SU-DHL-6 (cell line): ENCODE measurements around the gene SLCO3A1.

Source experiments
- H2AFZ ChIP-seq: fragments of 200-600 bp; sonication (generic); 2 replicates; pipeline ENCODE4 v1.6.1; 2014; ENCODE audit warnings: low read depth, mild to moderate bottlenecking, moderate library complexity, mixed read lengths, antibody characterized with exemption, low read length; ENCODE audit not compliant: severe bottlenecking
- H3F3A ChIP-seq: fragments of 200-600 bp; shearing (Covaris generic); 2 replicates; pipeline ENCODE4 v1.6.0; 2016; ENCODE audit warnings: antibody characterized with exemption, mild to moderate bottlenecking; ENCODE audit not compliant: insufficient read depth
- H3K27ac ChIP-seq: fragments of 200-600 bp; sonication (generic); 2 replicates; pipeline ENCODE4 v1.5.1; 2016; ENCODE audit warnings: low read depth, mild to moderate bottlenecking, low read length, moderate library complexity, mixed read lengths
- H3K27me3 ChIP-seq: fragments of 200-600 bp; sonication (generic), shearing (Covaris generic); 2 replicates; pipeline ENCODE4 v1.6.0; 2014; ENCODE audit warnings: mild to moderate bottlenecking, low read length
- H3K36me3 ChIP-seq: fragments of 200-600 bp; sonication (generic); 2 replicates; pipeline ENCODE4 v1.6.1; 2014; ENCODE audit warnings: mild to moderate bottlenecking, low read length, mixed read lengths
- H3K4me2 ChIP-seq: fragments of 300-600, 200-600 bp; shearing (Covaris generic), sonication (generic); 2 replicates; pipeline ENCODE4 v1.6.0; 2014; ENCODE audit warnings: low read length, low read depth, mild to moderate bottlenecking; ENCODE audit not compliant: poor library complexity, severe bottlenecking
- H3K4me3 ChIP-seq: fragments of 200-600 bp; sonication (generic); 2 replicates; pipeline ENCODE4 v1.5.1; 2014; ENCODE audit warnings: antibody characterized with exemption, low read length, mild to moderate bottlenecking, mixed read lengths; ENCODE audit not compliant: insufficient read depth, poor library complexity, severe bottlenecking
- H3K79me2 ChIP-seq: fragments of 200-600 bp; sonication (generic); 2 replicates; pipeline ENCODE4 v1.6.1; 2014; ENCODE audit warnings: mild to moderate bottlenecking, low read length, moderate library complexity; ENCODE audit not compliant: insufficient read depth
- H3K9ac ChIP-seq: fragments of 200-600 bp; sonication (generic); 2 replicates; pipeline ENCODE4 v1.7.0; 2014; ENCODE audit warnings: mild to moderate bottlenecking, low read length
- H3K9me2 ChIP-seq: fragments of 200-600 bp; sonication (generic); replicated peaks from 2 replicates; pipeline ENCODE4 v1.6.1; 2014; ENCODE audit warnings: low read length; ENCODE audit not compliant: insufficient read depth
- H3K9me3 ChIP-seq: fragments of 200-600 bp; sonication (generic); 2 replicates; pipeline ENCODE4 v1.6.1; 2014; ENCODE audit warnings: low read length, mixed read lengths; ENCODE audit not compliant: insufficient read depth
- H4K20me1 ChIP-seq: fragments of 200-600 bp; sonication (generic); 2 replicates; pipeline ENCODE4 v1.6.1; 2014; ENCODE audit warnings: low read depth, mild to moderate bottlenecking, antibody characterized with exemption, low read length, moderate library complexity, mixed read lengths
- EZH2phosphoT487 ChIP-seq: fragments of 200-600 bp; sonication (generic), shearing (Covaris generic); conservative IDR thresholded peaks from 2 replicates; pipeline ENCODE4 v1.6.1; 2018; ENCODE audit warnings: mild to moderate bottlenecking, antibody characterized with exemption, low read length, moderate library complexity, mixed read lengths
- TF ChIP-seq, protein P1 (sequence below): fragments of 200-600 bp; sonication (generic); IDR thresholded peaks from one replicate; pipeline ENCODE4 v1.5.1; 2017; ENCODE audit warnings: antibody characterized with exemption, mild to moderate bottlenecking, low read length, moderate library complexity; ENCODE audit not compliant: insufficient read depth, poor library complexity, severe bottlenecking

The SLCO3A1 gene

DNA sequence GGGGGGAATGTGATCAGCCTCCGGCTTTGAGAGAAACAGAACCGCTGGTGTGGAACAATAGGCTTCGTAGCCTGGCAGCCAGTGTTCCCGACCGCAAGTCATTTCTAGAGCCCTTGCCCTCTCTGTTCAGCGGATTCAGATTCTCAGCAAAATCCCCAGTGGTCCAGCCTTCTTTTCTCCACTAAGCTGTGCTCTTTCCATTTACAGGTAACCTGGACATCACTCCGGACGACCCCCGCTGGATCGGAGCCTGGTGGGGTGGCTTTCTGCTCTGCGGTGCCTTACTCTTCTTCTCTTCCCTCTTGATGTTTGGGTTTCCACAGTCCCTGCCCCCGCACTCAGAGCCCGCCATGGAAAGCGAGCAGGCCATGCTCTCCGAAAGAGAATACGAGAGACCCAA is 250.6 kb downstream of the SLCO3A1 start:
- TF ChIP-seq, protein P1, sequence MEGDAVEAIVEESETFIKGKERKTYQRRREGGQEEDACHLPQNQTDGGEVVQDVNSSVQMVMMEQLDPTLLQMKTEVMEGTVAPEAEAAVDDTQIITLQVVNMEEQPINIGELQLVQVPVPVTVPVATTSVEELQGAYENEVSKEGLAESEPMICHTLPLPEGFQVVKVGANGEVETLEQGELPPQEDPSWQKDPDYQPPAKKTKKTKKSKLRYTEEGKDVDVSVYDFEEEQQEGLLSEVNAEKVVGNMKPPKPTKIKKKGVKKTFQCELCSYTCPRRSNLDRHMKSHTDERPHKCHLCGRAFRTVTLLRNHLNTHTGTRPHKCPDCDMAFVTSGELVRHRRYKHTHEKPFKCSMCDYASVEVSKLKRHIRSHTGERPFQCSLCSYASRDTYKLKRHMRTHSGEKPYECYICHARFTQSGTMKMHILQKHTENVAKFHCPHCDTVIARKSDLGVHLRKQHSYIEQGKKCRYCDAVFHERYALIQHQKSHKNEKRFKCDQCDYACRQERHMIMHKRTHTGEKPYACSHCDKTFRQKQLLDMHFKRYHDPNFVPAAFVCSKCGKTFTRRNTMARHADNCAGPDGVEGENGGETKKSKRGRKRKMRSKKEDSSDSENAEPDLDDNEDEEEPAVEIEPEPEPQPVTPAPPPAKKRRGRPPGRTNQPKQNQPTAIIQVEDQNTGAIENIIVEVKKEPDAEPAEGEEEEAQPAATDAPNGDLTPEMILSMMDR: no peak
- TF ChIP-seq EZH2phosphoT487: no peak
- H3K4me2 ChIP-seq: no peak overlapping the region
- H3K27ac ChIP-seq: no peak overlapping the region
- H3F3A ChIP-seq: no peaks in the 10 kb centered on the region
- H3K9me3 ChIP-seq: no peaks in the 10 kb centered on the region
- H3K36me3 ChIP-seq: no peaks in the 10 kb centered on the region; the same call in 1 of the 2 replicates
- no peaks in the 10 kb centered on the region for H3K79me2 ChIP-seq
- no peaks in the 10 kb centered on the region for H4K20me1 ChIP-seq
- H2AFZ ChIP-seq: no peak overlapping the region
- no peak overlapping the region for H3K4me3 ChIP-seq
- H3K9me2 ChIP-seq: no peaks in the 10 kb centered on the region
- H3K9ac ChIP-seq: no peak overlapping the region
- H3K27me3 ChIP-seq: no peaks in the 10 kb centered on the region

DNA sequence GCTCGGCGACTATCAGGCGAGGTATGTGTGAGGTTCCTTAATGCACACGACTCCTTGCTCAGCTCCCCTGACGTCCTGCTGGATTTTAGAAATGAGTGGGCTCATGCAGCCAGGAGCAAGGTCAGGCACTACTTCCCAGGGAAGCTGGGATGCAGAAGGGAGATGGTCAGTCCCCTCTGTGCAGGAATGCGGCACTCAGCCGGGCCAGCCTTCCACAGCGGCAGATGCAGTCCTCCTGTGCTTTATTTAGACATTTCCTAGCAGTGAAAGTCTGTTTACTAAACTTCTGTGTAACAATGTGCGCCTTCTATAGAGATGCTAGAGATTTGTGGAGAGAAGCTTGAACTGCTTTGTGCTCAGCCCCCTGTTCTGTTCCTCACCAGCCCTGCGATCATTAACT is 252.1 kb downstream of the SLCO3A1 start:
- H3K4me3 ChIP-seq: no peak overlapping the region
- no peak overlapping the region for H2AFZ ChIP-seq
- TF ChIP-seq, protein P1: no peak
- TF ChIP-seq EZH2phosphoT487: no peak
- H3K9me3 ChIP-seq: no peaks in the 10 kb centered on the region
- H3K9me2 ChIP-seq: no peaks in the 10 kb centered on the region
- H3K27ac ChIP-seq: no peak overlapping the region
- H3K4me2 ChIP-seq: no peak overlapping the region
- H4K20me1 ChIP-seq: no peaks in the 10 kb centered on the region
- H3F3A ChIP-seq: no peaks in the 10 kb centered on the region
- H3K9ac ChIP-seq: no peak overlapping the region
- no peaks in the 10 kb centered on the region for H3K27me3 ChIP-seq
- no peaks in the 10 kb centered on the region for H3K79me2 ChIP-seq
- H3K36me3 ChIP-seq: no peaks in the 10 kb centered on the region; the same call in 1 of the 2 replicates

DNA sequence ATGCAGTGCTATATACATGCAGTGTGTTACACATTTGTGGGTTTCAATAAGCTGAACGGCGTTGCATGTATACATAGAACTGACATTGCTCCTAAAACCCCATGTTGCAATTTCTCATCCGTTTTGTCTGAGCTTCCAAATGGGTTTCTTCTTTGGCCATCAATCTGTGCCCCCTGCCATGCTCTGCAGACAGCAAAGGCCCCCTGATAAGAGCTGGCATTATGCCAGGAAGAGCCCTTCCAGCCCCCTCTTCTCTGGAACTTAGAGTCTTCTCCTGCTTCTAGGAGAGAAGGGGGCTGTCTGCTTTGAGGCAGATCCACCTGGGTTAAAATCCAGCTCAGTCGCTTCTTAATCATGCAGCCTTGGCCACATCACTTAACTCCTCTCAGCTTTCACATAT is 254.0 kb downstream of the SLCO3A1 start:
- Histone ChIP-seq H3K4me2 (no peak overlapping the region), H3K79me2 (no peaks in the 10 kb centered on the region), H3K36me3 (no peaks in the 10 kb centered on the region; the same call in 1 of the 2 replicates), H4K20me1 (no peaks in the 10 kb centered on the region), H3K27me3 (no peaks in the 10 kb centered on the region), H3F3A (no peaks in the 10 kb centered on the region), H3K27ac (no peak overlapping the region), H3K9me3 (no peaks in the 10 kb centered on the region), H3K9ac (no peak overlapping the region), H2AFZ (no peak overlapping the region), H3K9me2 (no peaks in the 10 kb centered on the region), H3K4me3 (no peak overlapping the region)
- no peak for TF ChIP-seq EZH2phosphoT487
- TF ChIP-seq, protein P1: no peak
